Nephron progenitor cell (in vitro differentiated cells): ENCODE data around the gene SDK2.

Source experiments
- DNase-seq: peaks from one replicate; pipeline ENCODE4 v3.0.0; 2021
- H3K27ac Mint-ChIP-seq: 2 replicates; pipeline ENCODE4 v1.8.0; 2021; ENCODE audit warnings: mild to moderate bottlenecking, moderate library complexity, mixed read lengths
- H3K27me3 Mint-ChIP-seq: 2 replicates; pipeline ENCODE4 v1.8.0; 2021; ENCODE audit warnings: mild to moderate bottlenecking, low read depth, mixed read lengths; ENCODE audit not compliant: poor library complexity
- H3K36me3 Mint-ChIP-seq: 2 replicates; pipeline ENCODE4 v1.8.0; 2021; ENCODE audit warnings: low read depth, mixed read lengths
- H3K4me1 Mint-ChIP-seq: 2 replicates; pipeline ENCODE4 v1.8.0; 2021; ENCODE audit warnings: mixed read lengths
- H3K4me3 Mint-ChIP-seq: 2 replicates; pipeline ENCODE4 v1.8.0; 2021; ENCODE audit warnings: mild to moderate bottlenecking, moderate library complexity, mixed read lengths
- H3K9me3 Mint-ChIP-seq: 2 replicates; pipeline ENCODE4 v1.8.0; 2021; ENCODE audit warnings: mild to moderate bottlenecking, moderate library complexity, mixed read lengths
- TF ChIP-seq, protein P1 (sequence below): fragments of 200-600 bp; sonication (generic); IDR thresholded peaks from 2 replicates; pipeline ENCODE4 v1.5.0; 2021; ENCODE audit warnings: antibody characterized with exemption

The SDK2 gene

DNA sequence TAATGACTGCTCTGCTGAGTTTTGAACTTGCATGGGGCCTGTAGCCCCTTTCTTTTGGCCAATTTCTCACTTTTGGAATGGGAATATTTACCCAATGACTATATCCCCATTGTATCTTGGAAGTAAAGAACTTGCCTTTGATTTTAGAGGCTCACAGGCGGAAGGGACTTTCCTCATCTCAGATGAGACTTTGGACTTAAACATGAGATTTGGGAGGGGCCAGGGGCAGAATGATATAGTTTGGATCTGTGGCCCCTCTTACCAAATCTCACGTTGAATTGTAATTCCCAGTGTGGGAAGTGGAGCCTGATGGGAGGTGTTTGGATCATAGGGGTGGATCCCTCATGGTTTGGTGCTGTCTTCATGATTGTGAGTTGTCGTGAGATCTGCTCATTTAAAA lies 42.7 kb upstream of the SDK2 start:
- Mint-ChIP-seq H3K27me3 (peaks cover 6% of the 10 kb centered on the region), H3K36me3 (no peaks in the 10 kb centered on the region), H3K4me1 (peaks cover 36% of the 10 kb centered on the region), H3K4me3 (no peak overlapping the region), H3K27ac (no peak overlapping the region), H3K9me3 (peaks cover 12% of the 10 kb centered on the region)
- DNase-seq, result no peak
- TF ChIP-seq, protein P1, sequence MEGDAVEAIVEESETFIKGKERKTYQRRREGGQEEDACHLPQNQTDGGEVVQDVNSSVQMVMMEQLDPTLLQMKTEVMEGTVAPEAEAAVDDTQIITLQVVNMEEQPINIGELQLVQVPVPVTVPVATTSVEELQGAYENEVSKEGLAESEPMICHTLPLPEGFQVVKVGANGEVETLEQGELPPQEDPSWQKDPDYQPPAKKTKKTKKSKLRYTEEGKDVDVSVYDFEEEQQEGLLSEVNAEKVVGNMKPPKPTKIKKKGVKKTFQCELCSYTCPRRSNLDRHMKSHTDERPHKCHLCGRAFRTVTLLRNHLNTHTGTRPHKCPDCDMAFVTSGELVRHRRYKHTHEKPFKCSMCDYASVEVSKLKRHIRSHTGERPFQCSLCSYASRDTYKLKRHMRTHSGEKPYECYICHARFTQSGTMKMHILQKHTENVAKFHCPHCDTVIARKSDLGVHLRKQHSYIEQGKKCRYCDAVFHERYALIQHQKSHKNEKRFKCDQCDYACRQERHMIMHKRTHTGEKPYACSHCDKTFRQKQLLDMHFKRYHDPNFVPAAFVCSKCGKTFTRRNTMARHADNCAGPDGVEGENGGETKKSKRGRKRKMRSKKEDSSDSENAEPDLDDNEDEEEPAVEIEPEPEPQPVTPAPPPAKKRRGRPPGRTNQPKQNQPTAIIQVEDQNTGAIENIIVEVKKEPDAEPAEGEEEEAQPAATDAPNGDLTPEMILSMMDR, result no peak

DNA sequence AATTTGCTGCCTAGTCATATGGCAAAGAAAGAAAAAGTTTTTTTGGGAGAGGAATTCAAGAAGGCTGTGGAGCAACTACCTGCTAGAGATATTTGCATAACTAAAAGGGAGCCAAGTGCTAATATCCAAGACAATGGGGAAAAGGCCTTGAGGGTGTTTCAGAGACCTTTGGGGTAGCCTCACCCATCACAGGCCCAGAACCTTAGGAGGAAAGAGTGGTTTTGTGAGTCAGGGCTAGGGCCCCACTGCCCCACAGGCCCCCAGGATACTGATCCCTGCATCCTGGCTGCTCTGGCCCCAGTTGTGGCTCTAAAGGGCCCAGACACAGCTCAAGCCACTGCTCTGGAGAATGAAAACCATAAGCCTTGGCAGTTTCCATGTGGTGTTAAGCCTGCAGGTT lies 41.9 kb upstream of the SDK2 start:
- Mint-ChIP-seq H3K27ac (no peak overlapping the region), H3K9me3 (peaks cover 21% of the 10 kb centered on the region), H3K4me1 (peaks cover 28% of the 10 kb centered on the region), H3K36me3 (no peaks in the 10 kb centered on the region), H3K27me3 (peaks cover 10% of the 10 kb centered on the region), H3K4me3 (no peak overlapping the region)
- TF ChIP-seq, protein P1, result no peak
- DNase-seq, result no peak

DNA sequence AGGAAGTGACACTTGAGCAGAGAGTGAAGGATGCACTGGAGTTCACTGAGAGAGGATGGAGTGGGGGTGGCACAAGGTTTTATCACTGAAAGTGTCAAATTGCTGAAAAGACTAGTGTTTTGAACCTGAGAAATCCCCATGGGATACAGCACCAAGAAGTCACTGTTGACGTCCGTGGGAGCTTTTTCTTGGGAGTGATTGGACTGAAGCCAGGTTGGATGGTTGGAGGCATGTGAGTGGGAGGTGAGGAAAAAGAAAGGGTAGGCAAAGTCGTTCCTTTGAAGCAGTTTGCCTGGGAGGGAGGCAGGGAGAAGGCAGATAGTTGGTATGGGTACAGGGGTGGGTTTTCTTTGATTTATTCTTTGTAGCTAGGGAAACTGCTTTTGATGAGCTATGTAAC lies 39.9 kb upstream of the SDK2 start:
- no peak overlapping the region for H3K27ac Mint-ChIP-seq
- DNase-seq, result no peak
- H3K27me3 Mint-ChIP-seq, result peaks cover 13% of the 10 kb centered on the region
- peaks cover 28% of the 10 kb centered on the region for H3K9me3 Mint-ChIP-seq
- peaks cover 11% of the 10 kb centered on the region for H3K4me1 Mint-ChIP-seq
- TF ChIP-seq, protein P1, result no peak
- H3K36me3 Mint-ChIP-seq, result no peaks in the 10 kb centered on the region
- H3K4me3 Mint-ChIP-seq, result no peak overlapping the region

DNA sequence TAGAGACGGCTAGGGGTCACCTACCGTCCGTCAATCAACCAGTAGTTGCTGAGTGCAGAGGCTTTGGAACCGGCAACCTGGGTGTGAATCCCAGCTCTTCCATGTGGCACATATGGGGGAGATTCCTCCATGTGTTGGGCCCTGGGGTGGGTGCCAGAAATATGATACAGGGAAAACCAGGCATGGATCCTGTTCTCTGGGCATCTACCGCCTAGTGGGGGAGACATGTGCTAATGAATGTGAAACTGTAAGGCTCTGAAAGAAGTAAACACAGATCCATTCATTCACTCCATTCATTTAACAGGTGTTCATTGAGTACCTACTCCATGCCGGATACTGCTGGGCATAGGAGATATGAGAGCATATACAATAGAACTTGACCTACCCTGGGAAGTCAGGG lies 39.5 kb upstream of the SDK2 start:
- no peak overlapping the region for H3K4me3 Mint-ChIP-seq
- TF ChIP-seq, protein P1, result no peak
- H3K27me3 Mint-ChIP-seq, result peaks cover 17% of the 10 kb centered on the region
- peaks cover 28% of the 10 kb centered on the region for H3K9me3 Mint-ChIP-seq
- peaks cover 11% of the 10 kb centered on the region for H3K4me1 Mint-ChIP-seq
- H3K27ac Mint-ChIP-seq, result no peak overlapping the region
- DNase-seq, result no peak
- no peaks in the 10 kb centered on the region for H3K36me3 Mint-ChIP-seq

DNA sequence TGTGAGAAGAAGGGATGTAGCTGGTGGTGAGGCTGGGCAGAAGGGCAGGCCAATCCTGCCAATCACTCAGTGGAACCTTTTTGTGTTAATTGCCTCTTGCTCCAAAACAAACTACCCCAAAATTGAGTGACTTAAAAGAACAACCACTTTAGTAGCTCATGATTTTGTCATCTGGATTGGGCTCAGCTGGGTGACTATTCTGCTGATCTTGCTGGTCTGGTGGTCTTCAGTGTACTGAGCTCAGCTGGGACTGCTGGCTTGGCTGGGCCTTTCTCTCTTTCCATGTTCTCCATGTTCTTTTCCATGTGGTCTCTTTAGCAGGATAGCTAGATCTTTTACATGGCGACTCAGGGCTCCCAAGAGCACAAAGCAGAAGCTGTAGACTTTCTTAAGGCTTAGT lies 37.7 kb upstream of the SDK2 start:
- H3K4me3 Mint-ChIP-seq, result no peak overlapping the region
- peaks cover 23% of the 10 kb centered on the region for H3K9me3 Mint-ChIP-seq
- TF ChIP-seq, protein P1, result no peak
- no peaks in the 10 kb centered on the region for H3K36me3 Mint-ChIP-seq
- H3K27me3 Mint-ChIP-seq, result peaks cover 28% of the 10 kb centered on the region
- no peak for DNase-seq
- peaks cover 11% of the 10 kb centered on the region for H3K4me1 Mint-ChIP-seq
- H3K27ac Mint-ChIP-seq, result no peak overlapping the region

DNA sequence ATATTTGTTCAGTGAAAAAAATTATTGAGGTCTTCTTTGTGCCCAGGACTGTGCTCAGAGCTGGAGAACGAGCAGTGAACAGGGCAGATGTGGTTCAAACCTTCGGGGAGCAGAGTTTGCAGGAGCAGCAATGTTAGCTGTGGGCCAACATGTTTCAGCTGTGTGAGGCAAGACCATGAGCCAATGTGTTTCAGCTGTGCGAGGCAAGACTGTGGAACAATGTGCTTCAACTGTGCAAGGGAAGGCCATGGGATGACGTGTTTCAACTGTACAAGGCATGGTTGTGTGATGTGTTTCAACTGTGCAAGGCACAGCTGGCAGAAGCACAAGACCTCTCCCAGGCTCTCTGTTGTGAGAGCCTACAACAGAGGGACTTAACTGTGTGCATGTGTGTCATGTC lies 35.2 kb upstream of the SDK2 start:
- Mint-ChIP-seq H3K27ac (no peak overlapping the region), H3K36me3 (no peaks in the 10 kb centered on the region), H3K4me1 (peaks cover 8% of the 10 kb centered on the region), H3K27me3 (peaks cover 31% of the 10 kb centered on the region), H3K9me3 (peaks cover 23% of the 10 kb centered on the region), H3K4me3 (no peak overlapping the region)
- no peak for DNase-seq
- TF ChIP-seq, protein P1, result no peak
